Parathyroid adenoma (tissue), 2 donors: Measurements from ENCODE around the gene BUD13.

Source experiments
- H2AFZ ChIP-seq: fragments of 300-600 bp; sonication (generic); one replicate; pipeline ENCODE4 v1.7.0; 2017; ENCODE audit warnings: antibody characterized with exemption, mild to moderate bottlenecking
- H3K27ac ChIP-seq: fragments of 300-600 bp; sonication (generic); one replicate; pipeline ENCODE4 v1.7.0; 2017
- H3K27me3 ChIP-seq: fragments of 300-600 bp; sonication (generic); one replicate; pipeline ENCODE4 v1.7.0; 2017; ENCODE audit warnings: low read length; ENCODE audit not compliant: control insufficient read depth, insufficient read depth
- H3K36me3 ChIP-seq: fragments of 300-600 bp; sonication (generic); one replicate; pipeline ENCODE4 v1.7.0; 2017; ENCODE audit warnings: low read length; ENCODE audit not compliant: control insufficient read depth, insufficient read depth
- H3K4me1 ChIP-seq: fragments of 300-600 bp; sonication (generic); one replicate; pipeline ENCODE4 v1.7.0; 2017; ENCODE audit warnings: control low read depth
- H3K4me2 ChIP-seq: fragments of 300-600 bp; sonication (generic); one replicate; pipeline ENCODE4 v1.7.0; 2017; ENCODE audit warnings: low read length
- H3K4me3 ChIP-seq: fragments of 300-600 bp; sonication (generic); one replicate; pipeline ENCODE4 v1.7.0; 2017; ENCODE audit warnings: low read depth, low read length
- H3K79me2 ChIP-seq: fragments of 300-600 bp; sonication (generic); one replicate; pipeline ENCODE4 v1.7.0; 2017; ENCODE audit warnings: control low read depth
- H3K9ac ChIP-seq: fragments of 300-600 bp; sonication (generic); one replicate; pipeline ENCODE4 v1.7.0; 2017; ENCODE audit warnings: mild to moderate bottlenecking
- H3K9me3 ChIP-seq: fragments of 300-600 bp; sonication (generic); one replicate; pipeline ENCODE4 v1.7.0; 2017; ENCODE audit warnings: low read length; ENCODE audit not compliant: control insufficient read depth
- TF ChIP-seq, protein P1 (sequence below): fragments of 300-600 bp; sonication (generic); IDR thresholded peaks from one replicate; pipeline ENCODE4 v1.7.0; 2017; ENCODE audit warnings: antibody characterized with exemption, mild to moderate bottlenecking
- donor health status: primary hyperparathyroidism.

BUD13 gene

DNA sequence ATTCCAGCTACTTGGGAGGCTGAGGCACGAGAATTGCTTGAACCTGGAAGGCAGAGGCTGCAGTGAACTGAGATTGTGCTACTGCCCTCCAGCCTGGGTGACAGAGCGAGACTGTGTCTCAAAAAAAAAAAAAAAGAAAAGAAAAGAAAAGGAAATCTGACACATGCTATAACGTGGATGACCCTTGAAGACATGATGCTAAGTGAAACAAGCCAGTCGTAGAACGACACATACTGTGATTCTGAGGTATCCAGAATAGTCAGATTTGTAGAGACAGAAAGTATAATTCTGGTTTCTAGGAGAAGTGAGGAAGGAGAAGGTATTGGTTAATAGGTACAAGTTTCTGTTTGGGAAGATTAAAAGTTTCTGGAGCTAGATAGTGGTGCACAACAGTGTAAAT is 25.6 kb upstream of the BUD13 start:
- H3K27ac ChIP-seq = no peak overlapping the region
- TF ChIP-seq, protein P1, sequence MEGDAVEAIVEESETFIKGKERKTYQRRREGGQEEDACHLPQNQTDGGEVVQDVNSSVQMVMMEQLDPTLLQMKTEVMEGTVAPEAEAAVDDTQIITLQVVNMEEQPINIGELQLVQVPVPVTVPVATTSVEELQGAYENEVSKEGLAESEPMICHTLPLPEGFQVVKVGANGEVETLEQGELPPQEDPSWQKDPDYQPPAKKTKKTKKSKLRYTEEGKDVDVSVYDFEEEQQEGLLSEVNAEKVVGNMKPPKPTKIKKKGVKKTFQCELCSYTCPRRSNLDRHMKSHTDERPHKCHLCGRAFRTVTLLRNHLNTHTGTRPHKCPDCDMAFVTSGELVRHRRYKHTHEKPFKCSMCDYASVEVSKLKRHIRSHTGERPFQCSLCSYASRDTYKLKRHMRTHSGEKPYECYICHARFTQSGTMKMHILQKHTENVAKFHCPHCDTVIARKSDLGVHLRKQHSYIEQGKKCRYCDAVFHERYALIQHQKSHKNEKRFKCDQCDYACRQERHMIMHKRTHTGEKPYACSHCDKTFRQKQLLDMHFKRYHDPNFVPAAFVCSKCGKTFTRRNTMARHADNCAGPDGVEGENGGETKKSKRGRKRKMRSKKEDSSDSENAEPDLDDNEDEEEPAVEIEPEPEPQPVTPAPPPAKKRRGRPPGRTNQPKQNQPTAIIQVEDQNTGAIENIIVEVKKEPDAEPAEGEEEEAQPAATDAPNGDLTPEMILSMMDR = no peak

DNA sequence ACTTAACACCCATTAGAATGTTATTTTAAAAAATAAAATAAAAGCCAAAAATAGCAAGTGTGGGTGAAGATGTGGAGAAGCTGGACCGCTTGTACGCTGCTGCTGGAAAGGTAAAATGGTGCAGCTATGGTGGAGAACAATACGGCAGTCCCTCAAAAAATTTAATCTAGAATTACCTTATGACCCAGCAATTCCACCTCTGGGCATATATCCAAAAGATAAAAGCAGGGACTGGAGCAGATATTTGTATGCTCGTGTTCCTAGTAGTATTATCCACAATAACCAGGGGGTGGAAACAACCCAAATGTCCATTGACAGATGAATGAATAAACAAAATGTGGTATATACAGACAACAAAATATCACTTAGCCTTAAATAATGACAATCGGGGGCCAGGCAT is 25.0 kb upstream of the BUD13 start:
- no peak overlapping the region for H3K27ac ChIP-seq

More for the DNA sequence above, 25.6 kb upstream of the BUD13 start:
- Histone ChIP-seq H3K4me2 (no peak overlapping the region), H3K9ac (no peak overlapping the region), H3K79me2 (no peaks in the 10 kb centered on the region), H3K9me3 (no peaks in the 10 kb centered on the region), H3K4me1 (no peaks in the 10 kb centered on the region), H3K27me3 (no peaks in the 10 kb centered on the region), H3K36me3 (no peaks in the 10 kb centered on the region), H3K4me3 (no peak overlapping the region), H2AFZ (no peak overlapping the region)

DNA sequence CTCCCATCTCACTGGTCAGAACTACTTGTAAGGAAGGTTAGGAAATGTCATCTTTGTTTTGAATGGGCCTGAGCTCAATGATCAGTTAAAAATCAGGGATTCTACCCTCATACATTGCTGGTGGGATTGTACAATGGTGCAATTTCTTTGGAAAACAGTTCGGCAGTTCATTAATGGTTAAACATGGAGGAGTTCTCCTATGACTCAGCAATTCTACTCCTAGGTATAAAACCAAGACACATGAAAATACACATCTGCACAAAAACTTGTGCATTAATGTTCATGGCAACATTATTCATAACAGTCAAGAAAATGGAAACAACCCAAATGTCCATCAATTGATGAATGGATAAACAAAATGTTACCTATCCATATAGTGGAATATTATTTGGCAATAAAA is 23.8 kb upstream of the BUD13 start:
- H3K79me2 ChIP-seq = no peaks in the 10 kb centered on the region
- H3K9ac ChIP-seq = no peak overlapping the region
- TF ChIP-seq, protein P1 = no peak
- no peaks in the 10 kb centered on the region for H3K36me3 ChIP-seq
- H3K27ac ChIP-seq = no peak overlapping the region
- no peaks in the 10 kb centered on the region for H3K27me3 ChIP-seq
- no peaks in the 10 kb centered on the region for H3K4me1 ChIP-seq
- H3K4me3 ChIP-seq = no peak overlapping the region
- H2AFZ ChIP-seq = no peak overlapping the region
- H3K9me3 ChIP-seq = no peaks in the 10 kb centered on the region
- H3K4me2 ChIP-seq = no peak overlapping the region

More for the DNA sequence above, 25.0 kb upstream of the BUD13 start:
- no peaks in the 10 kb centered on the region for H3K79me2 ChIP-seq
- H3K9me3 ChIP-seq = no peaks in the 10 kb centered on the region
- TF ChIP-seq, protein P1 = no peak
- H3K27me3 ChIP-seq = no peaks in the 10 kb centered on the region
- H3K9ac ChIP-seq = no peak overlapping the region
- H3K4me1 ChIP-seq = no peaks in the 10 kb centered on the region
- no peaks in the 10 kb centered on the region for H3K36me3 ChIP-seq
- no peak overlapping the region for H3K4me2 ChIP-seq
- no peak overlapping the region for H3K4me3 ChIP-seq
- H2AFZ ChIP-seq = no peak overlapping the region

DNA sequence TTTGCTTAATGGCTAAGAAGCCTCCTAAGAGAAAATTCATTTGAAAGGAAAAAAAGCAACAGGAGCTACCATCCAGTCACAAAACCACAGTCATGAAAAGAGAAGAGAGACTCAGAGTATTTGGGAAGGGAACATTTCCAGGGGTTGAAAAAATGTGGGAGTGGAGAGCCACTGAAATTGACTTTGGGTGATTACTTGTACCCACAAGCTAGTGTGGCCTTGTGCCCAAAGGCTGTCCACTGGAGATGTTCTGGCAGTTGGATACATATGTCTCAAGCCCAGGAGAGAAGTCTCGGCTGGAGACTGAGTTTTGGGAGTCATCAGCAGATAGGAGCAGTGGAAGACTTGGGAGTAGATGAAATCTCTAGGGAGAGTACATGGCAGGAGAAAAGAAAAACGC is 22.1 kb upstream of the BUD13 start:
- Histone ChIP-seq H3K36me3 (no peaks in the 10 kb centered on the region), H3K4me1 (no peaks in the 10 kb centered on the region), H3K9ac (no peak overlapping the region), H3K4me3 (no peak overlapping the region), H3K9me3 (no peaks in the 10 kb centered on the region), H3K27me3 (no peaks in the 10 kb centered on the region), H3K79me2 (no peaks in the 10 kb centered on the region), H3K27ac (no peak overlapping the region), H2AFZ (no peak overlapping the region), H3K4me2 (no peak overlapping the region)
- TF ChIP-seq, protein P1 = no peak

DNA sequence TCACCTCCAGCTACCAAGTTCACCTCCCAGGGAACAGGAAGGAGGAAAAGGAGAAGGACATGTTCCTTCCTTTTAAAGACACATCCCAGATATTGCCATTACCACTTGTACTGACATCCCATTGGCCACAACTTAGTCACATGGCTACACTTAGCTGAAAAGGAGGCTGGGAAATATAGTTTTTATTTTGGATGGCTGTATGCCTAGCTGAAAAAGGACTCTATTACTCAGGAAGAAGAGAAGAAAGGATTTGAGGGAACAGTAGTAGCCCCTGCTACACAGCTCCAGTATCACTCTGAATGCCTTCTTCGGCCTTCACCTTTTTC is 20.9 kb upstream of the BUD13 start:
- H3K9ac ChIP-seq = no peak overlapping the region
- H3K27ac ChIP-seq = no peak overlapping the region
- no peaks in the 10 kb centered on the region for H3K4me1 ChIP-seq
- TF ChIP-seq, protein P1 = no peak
- no peaks in the 10 kb centered on the region for H3K9me3 ChIP-seq
- H3K4me3 ChIP-seq = no peak overlapping the region
- H3K36me3 ChIP-seq = no peaks in the 10 kb centered on the region
- no peaks in the 10 kb centered on the region for H3K27me3 ChIP-seq
- no peaks in the 10 kb centered on the region for H3K79me2 ChIP-seq
- no peak overlapping the region for H2AFZ ChIP-seq
- H3K4me2 ChIP-seq = no peak overlapping the region
